ENCODE results near the gene LRRC8B.

The LRRC8B gene

DNA sequence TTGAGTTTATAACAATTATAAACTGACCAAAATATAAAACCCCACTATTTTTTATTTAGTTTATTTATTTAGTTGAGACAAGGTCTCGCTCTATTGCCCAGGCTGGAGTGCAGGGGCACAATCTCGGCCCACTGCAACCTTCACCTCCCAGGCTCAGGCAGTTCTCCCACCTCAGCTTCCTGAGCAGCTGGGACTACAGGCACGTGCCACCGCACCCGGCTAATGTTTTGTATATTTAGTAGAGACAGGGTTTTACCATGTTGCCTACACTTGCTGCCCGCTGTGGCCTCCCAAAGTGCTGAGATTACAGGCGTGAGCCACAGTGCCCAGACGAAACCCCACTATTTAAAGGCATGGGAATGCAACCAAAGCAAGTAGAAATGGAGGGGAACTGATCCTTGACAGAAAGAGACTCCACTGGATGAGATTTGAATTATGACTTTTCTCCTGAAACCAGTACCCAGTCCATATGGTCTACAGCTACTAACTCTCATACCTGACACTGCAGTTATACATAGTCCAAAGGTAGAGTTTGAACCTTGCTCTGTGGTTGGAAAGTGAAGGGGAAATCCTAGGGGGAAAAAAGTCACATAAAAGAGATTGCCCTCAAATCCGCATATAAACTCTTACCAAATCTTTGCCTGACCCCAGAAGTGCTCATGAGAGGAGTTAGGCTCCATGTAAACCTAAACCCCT lies 119.6 kb downstream of the LRRC8B start:
- no peak overlapping the region for H3K4me3 ChIP-seq (ENCODE audit: low read depth, low read length)
- TF ChIP-seq, protein P1, sequence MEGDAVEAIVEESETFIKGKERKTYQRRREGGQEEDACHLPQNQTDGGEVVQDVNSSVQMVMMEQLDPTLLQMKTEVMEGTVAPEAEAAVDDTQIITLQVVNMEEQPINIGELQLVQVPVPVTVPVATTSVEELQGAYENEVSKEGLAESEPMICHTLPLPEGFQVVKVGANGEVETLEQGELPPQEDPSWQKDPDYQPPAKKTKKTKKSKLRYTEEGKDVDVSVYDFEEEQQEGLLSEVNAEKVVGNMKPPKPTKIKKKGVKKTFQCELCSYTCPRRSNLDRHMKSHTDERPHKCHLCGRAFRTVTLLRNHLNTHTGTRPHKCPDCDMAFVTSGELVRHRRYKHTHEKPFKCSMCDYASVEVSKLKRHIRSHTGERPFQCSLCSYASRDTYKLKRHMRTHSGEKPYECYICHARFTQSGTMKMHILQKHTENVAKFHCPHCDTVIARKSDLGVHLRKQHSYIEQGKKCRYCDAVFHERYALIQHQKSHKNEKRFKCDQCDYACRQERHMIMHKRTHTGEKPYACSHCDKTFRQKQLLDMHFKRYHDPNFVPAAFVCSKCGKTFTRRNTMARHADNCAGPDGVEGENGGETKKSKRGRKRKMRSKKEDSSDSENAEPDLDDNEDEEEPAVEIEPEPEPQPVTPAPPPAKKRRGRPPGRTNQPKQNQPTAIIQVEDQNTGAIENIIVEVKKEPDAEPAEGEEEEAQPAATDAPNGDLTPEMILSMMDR (IDR thresholded peaks at IDR 0.05; ENCODE audit: borderline replicate concordance, insufficient read depth, low read depth, low read length), result no peak

DNA sequence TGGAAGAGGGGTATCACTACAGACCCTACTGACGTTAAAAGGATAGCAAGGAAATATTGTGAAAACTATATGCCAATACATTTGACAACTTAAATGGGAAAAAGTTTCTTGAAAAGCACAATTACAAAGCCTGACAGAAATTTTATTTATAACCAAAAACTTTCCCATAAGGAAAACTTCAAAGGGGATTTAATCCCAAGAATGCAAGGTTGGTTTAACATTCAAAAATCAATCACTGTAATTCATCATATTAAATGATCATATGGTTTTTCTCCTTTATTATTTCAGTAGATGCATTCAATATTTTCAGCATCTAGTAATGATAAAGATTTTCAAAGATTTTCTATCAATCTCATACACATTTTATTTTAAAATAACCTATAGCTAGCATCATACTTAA lies 121.6 kb downstream of the LRRC8B start:
- H3K4me3 ChIP-seq (ENCODE audit: low read depth, low read length), result no peak overlapping the region
- TF ChIP-seq, protein P1 (IDR thresholded peaks at IDR 0.05; ENCODE audit: borderline replicate concordance, insufficient read depth, low read depth, low read length), result no peak
